ENCODE measurements around the gene PRPH.
"Not testable (repeated sequence)": the region's sequence is repeated elsewhere in the genome, so short reads cannot be mapped to it uniquely, and the experiment has no call there.

The PRPH gene

DNA sequence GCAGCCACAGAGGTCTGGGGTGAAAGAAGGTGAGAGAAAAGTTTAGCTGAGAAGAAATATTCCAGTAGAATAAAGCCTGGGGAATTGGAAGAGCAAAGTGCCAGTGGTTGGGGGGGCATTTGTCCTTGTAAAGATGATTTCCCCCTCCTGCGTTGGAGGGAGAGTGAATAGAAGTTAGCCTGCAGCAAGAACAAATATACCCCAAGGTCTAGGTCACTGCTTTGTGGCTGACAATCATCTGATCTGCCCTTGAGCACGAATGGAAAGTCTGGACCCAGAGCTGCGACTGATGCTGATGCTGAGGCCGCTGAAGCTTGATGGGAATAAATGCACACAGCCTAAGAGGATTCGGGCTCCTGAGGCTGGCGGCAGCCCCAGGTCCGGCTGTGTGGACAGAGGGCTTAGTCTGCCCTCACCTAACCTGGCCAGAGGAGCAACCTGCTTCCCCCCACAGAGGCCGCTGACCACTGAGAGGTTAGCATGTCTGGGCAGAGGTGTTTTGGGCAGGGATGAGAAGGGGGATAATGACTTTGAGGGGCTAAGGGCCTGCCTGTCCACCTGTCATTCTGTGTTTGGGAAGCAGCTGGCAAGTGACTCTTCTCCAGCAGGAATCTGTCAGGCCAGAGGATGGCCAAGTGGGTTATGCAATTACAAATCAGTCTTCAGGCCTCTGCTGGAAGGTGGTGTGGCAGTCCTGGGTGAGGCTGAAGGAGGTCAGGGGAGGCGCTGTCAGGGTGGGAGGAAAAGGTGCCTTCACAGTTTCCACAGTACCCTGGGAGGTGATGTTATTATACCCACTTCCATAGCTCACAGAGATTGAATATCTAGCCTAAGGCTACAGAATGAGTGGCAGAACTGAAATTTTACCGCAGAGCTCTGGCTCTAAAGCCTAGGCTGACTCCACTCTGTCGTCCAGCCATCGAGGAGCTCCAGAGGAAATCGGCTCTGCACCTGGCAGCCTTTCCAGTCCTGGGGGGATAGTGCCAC, 18.4 kb upstream of the PRPH start:
- DNase-seq (ENCODE audit: low read depth): no peak

DNA sequence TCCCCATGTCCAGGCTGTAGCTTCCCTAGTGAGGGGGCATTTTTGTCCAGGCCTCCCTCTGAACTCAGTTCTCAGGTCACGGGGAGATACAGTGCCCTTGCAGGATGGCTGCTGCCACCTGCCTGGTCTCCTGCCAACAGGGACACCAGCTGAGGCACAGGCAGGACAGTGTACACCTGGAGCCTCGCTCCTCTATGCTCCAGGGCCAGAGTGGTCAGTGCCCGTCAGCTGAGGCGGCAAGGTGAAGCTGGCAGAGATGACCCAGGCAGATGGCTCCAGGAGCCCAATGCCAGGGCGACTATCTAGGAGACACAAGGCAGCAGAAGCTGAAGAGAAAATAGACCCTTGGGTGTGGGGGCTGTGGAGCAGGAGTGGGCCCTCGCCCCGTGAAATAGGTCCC, 17.5 kb upstream of the PRPH start:
- DNase-seq (ENCODE audit: low read depth): no peak

DNA sequence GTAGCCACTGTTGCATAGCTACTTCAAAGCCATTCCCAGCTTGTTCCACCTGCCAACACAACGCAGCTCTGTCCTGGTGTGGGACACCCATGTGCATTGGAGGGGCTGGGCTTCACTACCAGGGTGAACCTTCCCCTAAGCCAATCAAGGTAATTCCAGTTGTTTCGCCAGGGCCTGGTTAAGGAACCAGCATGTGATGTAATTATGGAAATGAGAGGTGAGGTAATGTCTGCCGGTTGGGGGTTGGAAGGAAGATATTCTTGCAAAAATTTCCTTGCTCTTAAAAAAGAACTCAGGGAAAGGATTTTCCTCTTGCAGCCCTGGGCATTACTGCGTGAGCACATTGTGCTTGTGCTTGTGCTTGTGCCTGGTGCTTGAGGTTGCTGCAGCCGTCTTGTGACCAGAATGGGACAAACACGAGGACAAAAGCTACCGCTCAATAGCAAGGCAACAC, 15.2 kb upstream of the PRPH start:
- DNase-seq (ENCODE audit: low read depth): no peak

DNA sequence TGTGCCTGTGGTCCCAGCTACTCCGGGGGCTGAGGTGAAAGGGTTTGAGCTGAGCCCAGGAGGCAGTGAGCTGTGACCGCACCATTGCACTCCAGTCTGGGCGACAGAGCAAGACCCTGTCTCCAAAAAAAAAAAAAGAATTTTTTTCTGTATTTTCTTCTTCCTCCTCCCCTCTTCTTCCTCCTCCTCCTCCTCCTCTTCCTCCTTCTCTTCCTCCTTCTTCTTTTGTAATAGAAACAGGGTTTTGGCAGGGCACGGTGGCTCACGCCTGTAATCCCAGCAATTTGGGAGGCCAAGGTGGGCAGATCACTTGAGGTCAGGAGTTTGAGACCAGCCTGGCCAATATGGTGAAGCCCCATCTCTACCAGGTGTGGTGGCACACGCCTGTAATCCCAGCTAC, 14.4 kb upstream of the PRPH start:
- DNase-seq (ENCODE audit: low read depth): not testable (repeated sequence)

DNA sequence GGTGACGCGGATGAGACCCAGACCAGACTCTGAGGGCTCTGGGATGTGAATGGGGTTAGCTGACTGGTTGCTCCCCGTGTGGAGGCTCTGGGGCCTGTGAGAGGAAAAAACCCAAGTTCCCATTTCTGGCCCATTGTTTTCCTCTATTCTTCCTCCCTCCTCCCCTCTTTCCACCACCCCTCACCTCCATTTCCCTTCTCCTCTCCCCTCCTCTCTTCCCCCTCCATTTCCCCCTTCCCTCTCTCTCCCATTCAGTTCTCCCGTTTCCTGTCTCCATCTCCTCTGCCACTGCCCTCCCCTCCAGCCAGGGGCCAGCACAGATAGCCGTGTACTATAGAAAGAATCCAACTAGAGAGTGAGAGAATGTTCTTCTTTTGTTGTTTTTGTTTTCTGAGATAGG, 12.6 kb upstream of the PRPH start:
- no peak for DNase-seq (ENCODE audit: low read depth)

DNA sequence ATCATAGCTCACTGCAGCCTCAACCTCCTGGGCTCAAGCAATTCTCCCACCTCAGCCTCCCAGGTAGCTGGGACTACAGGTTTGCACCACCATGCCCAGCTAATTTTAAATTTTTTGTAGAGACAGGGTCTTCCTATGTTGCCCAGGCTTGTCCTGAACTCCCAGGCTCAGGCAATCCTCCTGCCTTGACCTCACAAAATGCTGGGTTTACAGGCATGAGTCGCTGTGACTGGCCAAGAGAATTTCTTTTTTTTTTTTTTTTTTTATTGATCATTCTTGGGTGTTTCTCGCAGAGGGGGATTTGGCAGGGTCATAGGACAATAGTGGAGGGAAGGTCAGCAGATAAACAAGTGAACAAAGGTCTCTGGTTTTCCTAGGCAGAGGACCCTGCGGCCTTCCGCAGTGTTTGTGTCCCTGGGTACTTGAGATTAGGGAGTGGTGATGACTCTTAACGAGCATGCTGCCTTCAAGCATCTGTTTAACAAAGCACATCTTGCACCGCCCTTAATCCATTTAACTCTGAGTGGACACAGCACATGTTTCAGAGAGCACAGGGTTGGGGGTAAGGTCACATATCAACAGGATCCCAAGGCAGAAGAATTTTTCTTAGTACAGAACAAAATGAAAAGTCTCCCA, 12.1 kb upstream of the PRPH start:
- not testable (repeated sequence) for DNase-seq (ENCODE audit: low read depth)

DNA sequence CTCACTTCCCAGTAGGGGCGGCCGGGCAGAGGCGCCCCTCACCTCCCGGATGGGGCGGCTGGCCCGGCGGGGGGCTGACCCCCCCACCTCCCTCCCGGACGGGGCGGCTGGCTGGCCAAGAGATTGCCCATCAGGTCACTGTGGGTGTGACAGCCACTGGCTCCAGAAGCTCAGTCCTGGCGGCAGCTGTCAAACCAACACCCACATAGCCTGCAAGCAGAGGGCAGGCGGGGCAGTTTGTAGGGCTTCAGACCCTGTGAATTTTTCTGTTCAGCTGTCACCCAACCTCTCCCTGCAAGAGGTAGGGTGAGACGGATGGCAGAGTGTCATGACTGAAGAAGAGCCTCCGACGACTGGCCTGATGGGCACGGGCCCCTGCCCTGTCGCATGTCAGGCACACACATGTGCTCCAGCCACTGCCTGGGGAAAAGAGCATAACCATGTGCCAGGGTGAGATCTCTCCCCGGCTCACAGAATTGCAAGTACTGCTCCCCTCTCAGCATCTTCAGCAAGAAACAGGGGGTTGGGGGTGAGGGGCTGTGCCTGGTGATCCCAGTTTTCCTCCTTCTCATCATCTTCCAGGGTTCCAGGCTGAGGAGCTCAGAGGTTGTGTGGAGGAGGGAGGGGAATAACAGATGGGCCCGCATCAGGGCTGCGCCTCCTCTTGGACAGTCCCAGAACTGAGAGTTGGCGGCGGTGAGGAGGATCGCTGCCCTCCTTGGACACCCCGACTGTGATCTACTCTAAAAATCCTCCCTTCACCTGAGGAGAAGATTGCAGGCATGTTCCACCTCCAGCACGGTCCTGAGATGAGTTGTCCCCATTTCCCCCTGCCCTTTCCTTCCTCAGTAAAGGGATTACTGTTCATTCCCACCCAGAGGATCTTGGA, 11.2 kb upstream of the PRPH start:
- no peak for DNase-seq (ENCODE audit: low read depth)

DNA sequence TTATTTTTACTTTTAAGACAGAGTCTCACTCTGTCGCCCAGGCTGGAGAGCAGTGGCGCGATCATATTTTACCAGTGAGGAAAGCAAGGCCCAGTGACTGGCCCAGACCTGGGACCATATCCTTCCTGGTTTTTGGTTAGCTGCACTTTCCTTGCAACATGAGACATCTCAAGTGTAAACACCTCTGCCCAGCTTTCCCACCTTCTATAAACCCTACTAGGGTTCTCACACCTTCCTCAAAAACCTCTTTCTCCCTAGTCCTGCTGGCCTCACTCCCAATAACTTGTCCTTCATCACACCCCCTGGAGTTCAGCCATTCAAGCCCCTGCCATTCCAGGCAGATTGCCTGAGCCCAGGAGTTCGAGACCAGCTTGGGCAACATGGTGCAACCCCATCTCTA, 10.3 kb upstream of the PRPH start:
- no peak for DNase-seq (ENCODE audit: low read depth)

DNA sequence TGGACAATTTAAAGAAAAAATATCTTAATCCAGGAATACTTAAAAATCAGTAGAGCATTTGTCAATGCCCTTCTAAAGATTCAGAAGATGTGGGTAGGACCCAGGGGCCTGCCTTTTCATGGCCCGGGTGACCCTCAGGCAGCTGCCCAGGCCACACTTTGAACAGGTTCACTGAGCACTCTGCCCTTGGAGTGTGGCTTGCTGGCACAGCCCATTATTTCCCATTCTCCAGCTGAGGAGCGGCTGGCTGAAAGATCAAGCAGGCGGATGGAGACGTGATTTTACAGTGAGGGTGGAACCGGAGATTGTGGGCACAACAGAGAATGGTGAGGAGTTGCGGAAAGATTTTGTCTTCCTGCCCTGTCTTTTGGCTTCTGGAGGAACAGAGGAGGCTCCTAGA, 7.1 kb upstream of the PRPH start:
- DNase-seq (ENCODE audit: low read depth): no peak

DNA sequence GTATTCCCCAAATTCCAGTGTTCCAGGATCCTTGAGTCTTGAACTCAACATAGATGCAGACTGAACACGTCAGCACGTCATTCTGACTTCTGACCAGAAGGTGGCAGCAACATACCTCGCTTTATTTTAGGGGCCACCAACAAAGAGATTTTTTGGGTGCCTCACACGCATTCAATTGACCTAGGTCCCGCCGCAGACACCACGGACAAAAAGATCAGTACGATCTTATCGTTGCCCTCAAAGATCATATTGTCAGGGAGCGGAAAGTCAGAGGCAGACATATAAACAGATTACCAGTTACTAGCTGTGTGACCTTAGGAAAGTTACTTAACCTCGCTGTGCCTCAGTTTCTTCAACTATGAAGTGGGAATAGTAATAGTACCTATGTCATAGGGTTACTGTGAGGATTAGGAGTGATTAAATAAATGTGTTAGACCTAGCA, 6.5 kb upstream of the PRPH start:
- peak; percentile 45 for DNase-seq (ENCODE audit: low read depth)

DNA sequence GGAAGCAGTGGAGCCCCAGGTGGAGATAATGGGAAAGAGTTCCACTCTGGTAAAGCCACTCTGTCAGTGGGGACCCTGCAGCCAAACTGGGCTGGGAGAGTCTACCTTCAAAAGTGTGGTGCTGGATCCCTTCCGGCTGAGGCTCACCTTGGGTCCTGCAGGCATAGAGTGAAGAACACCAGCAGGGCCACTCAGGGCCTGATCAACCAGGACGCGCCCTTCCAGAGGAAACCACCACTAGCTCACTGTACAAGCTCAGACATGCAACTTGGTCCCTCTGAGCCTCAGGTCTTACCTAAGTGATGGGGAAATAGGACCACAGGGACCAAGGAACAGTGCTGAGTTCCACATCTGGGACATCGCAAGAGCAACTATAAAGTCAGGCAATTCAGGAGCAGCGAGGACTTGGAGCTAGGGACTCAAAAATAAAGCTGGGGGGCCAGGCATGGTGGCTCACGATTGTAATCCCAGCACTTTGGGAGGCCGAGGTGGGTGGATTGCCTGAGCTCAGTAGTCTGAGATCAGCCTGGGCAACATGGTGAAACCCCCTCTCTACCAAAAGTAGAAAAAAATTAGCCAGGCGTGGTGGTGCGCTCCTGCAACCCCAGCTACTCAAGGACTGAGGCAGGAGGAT, 5.9 kb upstream of the PRPH start:
- no peak for DNase-seq (ENCODE audit: low read depth)

DNA sequence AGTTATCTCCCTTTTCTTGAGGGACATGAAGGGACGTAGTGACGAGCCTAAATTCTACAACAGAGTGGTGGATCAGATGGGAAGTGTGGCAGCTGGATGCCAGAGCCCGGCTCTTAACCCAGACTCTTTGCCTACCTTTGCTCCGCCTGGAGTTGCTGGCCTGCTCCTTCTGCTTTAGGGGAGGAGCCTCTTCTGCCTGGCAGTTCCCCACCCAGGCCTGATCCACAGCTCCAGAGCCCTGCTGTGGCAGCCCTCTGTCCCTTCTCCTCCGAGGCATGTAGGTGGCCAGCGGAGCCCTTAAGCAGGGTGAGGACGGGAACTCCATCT, 2.3 kb upstream of the PRPH start:
- no peak for DNase-seq (ENCODE audit: low read depth)

DNA sequence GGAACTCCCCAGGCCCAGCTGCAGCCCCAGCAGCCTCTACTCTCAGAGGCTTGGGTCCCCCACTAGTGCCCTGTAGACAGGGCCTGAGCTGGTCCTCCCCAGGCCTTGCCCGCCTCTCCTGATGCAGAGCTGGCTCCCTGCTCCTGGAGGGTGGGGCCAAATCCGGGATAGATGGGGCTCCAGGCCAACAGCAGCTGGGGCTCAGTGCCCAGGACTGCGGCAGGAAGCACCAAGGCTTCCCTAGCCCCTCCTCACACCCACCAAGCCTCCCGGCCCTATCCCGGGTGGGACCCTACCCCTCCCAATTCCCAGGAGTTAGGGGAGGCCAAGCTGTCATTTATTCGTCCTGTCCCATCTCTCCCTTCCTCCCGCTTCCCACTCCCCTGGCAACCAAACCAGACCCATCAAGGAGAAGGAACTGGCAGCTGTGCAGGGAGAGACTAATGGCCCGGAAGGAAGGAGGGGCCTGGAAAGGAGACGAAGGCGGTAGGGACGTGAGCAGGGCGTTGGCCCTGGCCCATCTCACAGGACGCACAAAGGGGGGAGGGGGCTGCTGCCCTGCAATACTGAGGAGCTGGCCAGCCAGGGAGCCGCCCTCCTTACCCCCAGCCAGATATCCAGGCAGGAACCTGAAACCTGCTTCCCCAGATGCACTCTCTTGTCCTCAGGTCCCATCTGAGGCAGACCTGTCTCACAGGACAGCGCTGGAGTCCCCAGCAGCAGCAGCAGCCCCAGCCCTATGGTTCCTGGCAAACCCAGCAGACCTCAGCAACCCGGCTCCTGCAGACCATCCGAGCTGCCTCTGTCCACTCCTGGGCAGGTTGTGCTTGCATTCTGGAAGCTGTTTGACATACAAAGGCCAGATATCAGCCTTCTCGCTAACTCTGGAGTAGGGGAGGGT, 1.6 kb upstream of the PRPH start:
- DNase-seq (ENCODE audit: low read depth): no peak

DNA sequence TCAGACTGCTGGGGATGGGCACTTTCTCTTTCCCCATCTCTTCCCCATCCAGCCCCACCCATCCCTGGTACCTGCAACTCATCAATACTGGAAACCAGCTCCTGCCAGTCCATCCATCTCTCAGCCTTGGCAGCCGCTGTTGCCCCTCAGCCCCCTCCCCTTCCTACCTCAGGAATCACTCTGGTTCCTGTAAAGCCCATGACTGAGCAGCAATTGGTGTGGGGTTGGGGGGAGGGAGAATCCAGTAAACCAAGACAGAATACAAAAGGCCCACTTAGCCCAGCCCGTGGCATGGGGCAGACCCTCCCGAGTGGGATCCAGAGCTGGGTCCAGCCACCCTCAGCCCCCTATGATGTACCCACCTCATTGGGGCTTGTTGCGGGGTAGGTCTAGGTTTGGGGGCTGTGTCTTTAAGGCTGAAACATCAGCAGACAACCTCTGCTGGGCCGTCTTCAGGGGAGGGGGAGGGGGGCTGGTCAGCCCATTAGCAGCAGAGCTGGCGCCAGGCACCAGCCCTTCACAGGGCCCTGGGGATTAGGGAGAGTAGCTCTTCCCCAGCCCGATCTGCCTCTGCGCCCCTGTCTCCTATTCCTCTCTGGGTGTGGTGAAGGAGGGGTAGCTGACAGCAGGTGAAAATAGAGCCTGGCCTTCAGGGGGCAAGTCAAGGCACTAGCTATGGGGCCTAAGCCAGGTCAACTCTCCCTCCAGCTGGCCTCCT, 702 bp upstream of the PRPH start:
- DNase-seq (ENCODE audit: low read depth): no peak

DNA sequence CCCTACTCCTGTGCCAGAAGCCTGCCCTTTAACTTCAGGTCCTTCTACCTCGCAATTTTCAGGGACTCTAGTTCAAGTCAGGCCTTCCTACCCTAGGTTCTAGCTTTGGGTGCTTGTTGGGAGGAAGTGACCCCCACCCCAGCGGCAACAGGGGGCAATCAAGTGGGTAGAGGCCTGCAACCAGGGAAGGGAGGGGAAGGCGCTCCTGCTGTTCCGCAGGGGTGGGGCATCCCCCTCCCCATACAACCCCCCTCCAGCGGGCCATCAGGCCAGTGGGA, 204 bp upstream of the PRPH start:
- DNase-seq (ENCODE audit: low read depth): no peak

DNA sequence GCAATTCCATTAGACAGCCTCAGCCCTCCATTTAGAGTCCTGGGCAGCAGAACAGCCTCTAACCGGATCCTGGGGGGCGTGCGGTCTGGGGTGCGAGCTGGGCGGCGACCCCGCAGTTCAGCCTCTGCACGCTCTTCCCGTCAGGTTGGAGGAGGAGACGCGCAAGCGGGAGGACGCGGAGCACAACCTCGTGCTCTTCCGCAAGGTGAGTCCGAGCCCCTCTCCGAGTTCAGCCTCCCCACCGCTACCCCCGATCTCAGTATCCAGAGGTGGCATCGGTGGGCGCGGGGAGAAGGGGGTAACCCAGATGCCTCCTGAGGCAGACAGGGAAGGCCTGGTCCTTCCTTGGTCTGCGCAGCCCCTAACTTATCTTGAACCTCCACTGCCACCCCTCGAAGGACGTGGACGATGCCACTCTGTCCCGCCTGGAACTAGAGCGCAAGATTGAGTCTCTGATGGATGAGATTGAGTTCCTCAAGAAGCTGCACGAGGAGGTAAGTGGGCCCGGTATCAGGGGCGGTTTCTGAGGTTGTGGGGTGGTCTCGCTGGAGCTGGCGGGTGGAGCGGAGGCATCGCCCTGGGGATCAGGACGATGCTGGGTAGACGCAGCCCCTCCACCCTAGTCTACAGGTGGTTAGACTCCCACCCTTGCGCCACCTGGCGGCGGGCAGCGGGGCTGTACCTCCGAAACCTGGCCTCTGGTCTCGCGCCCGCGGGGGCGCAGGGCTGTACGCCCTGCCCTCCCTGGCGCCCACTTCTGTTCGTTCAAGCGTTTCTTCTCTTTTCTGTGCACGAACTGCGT, 1.3 kb downstream of the PRPH start:
- peak; percentile 39 for DNase-seq (ENCODE audit: low read depth)

DNA sequence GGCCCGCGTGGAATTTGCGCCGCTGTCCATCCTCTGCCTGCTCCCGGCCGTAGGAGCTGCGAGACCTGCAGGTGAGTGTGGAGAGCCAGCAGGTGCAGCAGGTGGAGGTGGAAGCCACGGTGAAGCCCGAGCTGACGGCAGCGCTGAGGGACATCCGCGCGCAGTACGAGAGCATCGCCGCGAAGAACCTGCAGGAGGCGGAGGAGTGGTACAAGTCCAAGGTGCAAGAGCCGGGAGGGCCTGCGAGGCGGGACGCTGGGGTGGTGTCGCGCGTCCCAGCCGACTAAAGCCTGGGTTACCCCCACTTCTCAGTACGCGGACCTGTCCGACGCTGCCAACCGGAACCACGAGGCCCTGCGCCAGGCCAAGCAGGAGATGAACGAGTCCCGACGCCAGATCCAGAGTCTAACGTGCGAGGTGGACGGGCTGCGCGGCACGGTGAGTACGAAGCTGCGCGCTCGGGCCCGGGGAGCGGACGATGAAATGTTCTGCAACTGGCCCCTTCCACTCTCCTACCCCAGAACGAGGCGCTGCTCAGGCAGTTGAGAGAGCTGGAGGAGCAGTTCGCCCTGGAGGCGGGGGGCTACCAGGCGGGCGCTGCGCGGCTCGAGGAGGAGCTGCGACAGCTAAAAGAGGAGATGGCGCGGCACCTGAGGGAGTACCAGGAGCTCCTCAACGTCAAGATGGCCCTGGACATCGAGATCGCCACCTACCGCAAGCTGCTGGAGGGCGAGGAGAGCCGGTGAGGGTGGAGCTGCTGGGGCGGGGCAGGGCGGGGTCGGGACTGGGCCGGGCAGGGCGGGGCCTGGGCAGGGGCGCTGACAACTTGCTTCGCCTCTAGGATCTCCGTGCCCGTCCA, 2.1 kb downstream of the PRPH start:
- no peak for DNase-seq (ENCODE audit: low read depth)

DNA sequence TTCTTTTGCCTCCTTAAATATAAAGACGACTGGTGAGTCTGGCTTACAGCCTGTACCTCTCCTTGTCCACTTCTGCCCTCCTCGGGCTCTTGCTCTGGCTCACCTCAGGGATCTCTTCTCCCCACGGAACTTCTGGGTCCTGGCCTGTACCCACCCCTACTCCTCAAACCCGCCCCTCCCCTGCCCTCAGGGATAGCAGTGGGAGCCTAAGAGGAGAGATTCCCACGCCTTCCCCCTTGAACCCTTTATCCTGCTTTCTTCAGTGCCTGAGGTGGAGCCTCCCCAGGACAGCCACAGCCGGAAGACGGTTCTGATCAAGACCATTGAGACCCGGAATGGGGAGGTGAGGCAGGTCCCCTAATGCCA, 2.7 kb downstream of the PRPH start:
- DNase-seq (ENCODE audit: low read depth): no peak

DNA sequence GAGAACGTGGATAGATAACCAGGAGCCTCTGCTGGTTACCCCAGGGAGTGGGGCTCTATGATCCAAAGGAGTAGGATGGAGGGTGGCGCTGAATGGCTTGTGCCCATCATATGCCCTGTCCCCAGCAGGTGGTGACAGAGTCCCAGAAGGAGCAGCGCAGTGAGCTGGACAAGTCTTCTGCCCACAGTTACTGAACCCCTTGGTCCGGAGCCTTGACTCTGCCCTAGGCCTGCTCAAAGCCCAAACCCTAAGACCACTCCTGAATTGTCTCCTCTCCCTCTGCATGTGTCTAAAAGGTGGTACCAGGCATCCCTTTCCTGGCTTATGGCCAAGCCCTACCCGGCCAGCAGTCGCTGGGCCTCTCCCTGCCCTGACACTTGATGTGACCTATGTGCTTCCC, 3.2 kb downstream of the PRPH start:
- DNase-seq (ENCODE audit: low read depth): no peak
